Upper lobe of right lung (tissue), 1 donor: ENCODE measurements around the gene AXL. TPM values are rescaled to one million over a fixed set of nuclear protein-coding genes. Genes with fewer than 3 reads are reported as not detected.

ENCODE experiments used
- ATAC-seq: fragments of 200-7000 bp; cut with Tn5 transposase; one replicate; pipeline ENCODE4 v1.9.1; 2020; ENCODE audit warnings: mild to moderate bottlenecking, moderate library complexity
- DNase-seq: peaks from one replicate; pipeline ENCODE4 v3.0.0-alpha.2; 2020
- H3K27ac ChIP-seq: fragments of 200-600 bp; one replicate; pipeline ENCODE4 v1.8.0; 2022
- H3K27me3 ChIP-seq: fragments of 200-600 bp; one replicate; pipeline ENCODE4 v1.8.0; 2022; ENCODE audit warnings: mild to moderate bottlenecking
- H3K36me3 ChIP-seq: fragments of 200-600 bp; one replicate; pipeline ENCODE4 v1.8.0; 2022
- H3K4me1 ChIP-seq: fragments of 200-600 bp; one replicate; pipeline ENCODE4 v1.8.0; 2022
- H3K4me3 ChIP-seq: fragments of 200-600 bp; one replicate; pipeline ENCODE4 v1.8.0; 2022; ENCODE audit warnings: mild to moderate bottlenecking
- H3K9me3 ChIP-seq: fragments of 200-600 bp; one replicate; pipeline ENCODE4 v1.8.0; 2022
- intact Hi-C: fragments of 100-400 bp; cut with DNase I; formaldehyde crosslinking; loops from one replicate; pipeline ENCODE4 v1.11.0; 2022
- total RNA-seq: library from RNA; stranded (reverse); fragmentation: NEBNext Ultra II Directional; extraction: Animal tissue kit (Norgen Biotek cat#: 25700); gene quantifications from one replicate; pipeline ENCODE4 v1.2.1, GENCODE V29; 2021
- TF ChIP-seq, protein P1 (sequence below): fragments of 200-600 bp; IDR thresholded peaks from one replicate; pipeline ENCODE4 v1.8.0; 2022; ENCODE audit warnings: antibody characterized with exemption
- donor health status: DM: no; HTN: yes; CAD: no; lungs with severe emphysema.

Gene AXL
- total RNA-seq, 1 donor from 2014 or later, result 59.1 TPM

GRCh38 chr19:41310033-41310831 is 91.2 kb downstream of the AXL start, which contains the start of gene CCDC97:
Gene CCDC97 (plus strand): TSS chr19:41310172. CDS start chr19:41310311, 139 bp downstream.
- Histone ChIP-seq H3K9me3 (no peaks in the 10 kb centered on the region), H3K4me1 (peaks cover 37% of the 10 kb centered on the region), H3K36me3 (peaks cover 56% of the 10 kb centered on the region), H3K27ac (peak within 1 kb of the TSS; percentile 96), H3K4me3 (peak within 1 kb of the TSS; percentile 66), H3K27me3 (no peaks in the 10 kb centered on the region)
- peak; percentile 85 for ATAC-seq
- peak; percentile 95 for DNase-seq
- intact Hi-C loops, result no loop called here
- TF ChIP-seq, protein P1, sequence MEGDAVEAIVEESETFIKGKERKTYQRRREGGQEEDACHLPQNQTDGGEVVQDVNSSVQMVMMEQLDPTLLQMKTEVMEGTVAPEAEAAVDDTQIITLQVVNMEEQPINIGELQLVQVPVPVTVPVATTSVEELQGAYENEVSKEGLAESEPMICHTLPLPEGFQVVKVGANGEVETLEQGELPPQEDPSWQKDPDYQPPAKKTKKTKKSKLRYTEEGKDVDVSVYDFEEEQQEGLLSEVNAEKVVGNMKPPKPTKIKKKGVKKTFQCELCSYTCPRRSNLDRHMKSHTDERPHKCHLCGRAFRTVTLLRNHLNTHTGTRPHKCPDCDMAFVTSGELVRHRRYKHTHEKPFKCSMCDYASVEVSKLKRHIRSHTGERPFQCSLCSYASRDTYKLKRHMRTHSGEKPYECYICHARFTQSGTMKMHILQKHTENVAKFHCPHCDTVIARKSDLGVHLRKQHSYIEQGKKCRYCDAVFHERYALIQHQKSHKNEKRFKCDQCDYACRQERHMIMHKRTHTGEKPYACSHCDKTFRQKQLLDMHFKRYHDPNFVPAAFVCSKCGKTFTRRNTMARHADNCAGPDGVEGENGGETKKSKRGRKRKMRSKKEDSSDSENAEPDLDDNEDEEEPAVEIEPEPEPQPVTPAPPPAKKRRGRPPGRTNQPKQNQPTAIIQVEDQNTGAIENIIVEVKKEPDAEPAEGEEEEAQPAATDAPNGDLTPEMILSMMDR, result no peak

DNA sequence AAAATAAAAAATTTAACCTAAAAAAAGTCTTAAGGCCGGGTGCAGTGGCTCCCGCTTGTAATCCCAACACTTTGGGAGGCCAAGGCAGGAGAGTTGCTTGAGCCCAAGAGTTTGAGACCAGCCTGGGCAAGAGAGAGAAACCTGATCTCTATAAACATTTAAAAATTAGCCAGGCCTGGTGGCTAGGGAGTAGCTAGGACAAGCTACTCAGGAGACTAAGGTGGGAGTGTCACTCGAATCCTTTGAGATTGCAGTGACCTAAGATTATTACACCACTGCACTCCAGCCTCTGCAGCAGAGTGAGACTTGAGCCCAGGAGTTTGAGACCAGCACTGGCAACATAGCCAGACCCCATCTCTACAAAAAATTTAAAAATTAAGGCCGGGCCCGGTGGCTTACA is 92.0 kb downstream of the AXL start:
- H3K4me3 ChIP-seq, result peak overlapping the region; percentile 66
- peak overlapping the region; percentile 96 for H3K27ac ChIP-seq
- peaks cover 56% of the 10 kb centered on the region for H3K36me3 ChIP-seq
- TF ChIP-seq, protein P1, result no peak
- H3K27me3 ChIP-seq, result no peaks in the 10 kb centered on the region
- no peaks in the 10 kb centered on the region for H3K9me3 ChIP-seq
- intact Hi-C loops, result no loop called here
- peaks cover 37% of the 10 kb centered on the region for H3K4me1 ChIP-seq
- DNase-seq (no peak), ATAC-seq (no peak)

Other genes starting within 250 kb of the AXL start
- 1.9 TPM for gene CYP2B6, start 227.9 kb upstream of the AXL start, total RNA-seq
- gene CYP2A13, start 130.8 kb upstream of the AXL start, total RNA-seq, result not detected
- gene CYP2F1, start 104.8 kb upstream of the AXL start, total RNA-seq, result not detected
- gene CYP2S1, start 26.0 kb upstream of the AXL start, total RNA-seq, result 11.1 TPM
- gene HNRNPUL1, start 45.1 kb downstream of the AXL start, total RNA-seq, result 171 TPM
- 31.9 TPM for gene CCDC97, start 90.9 kb downstream of the AXL start, total RNA-seq
- gene TGFB1, start 134.7 kb downstream of the AXL start, total RNA-seq, result 99.0 TPM
- 5.5 TPM for gene B9D2, start 144.9 kb downstream of the AXL start, total RNA-seq
- 19.5 TPM for gene TMEM91, start 157.3 kb downstream of the AXL start, total RNA-seq
- gene EXOSC5, start 178.1 kb downstream of the AXL start, total RNA-seq, result 12.4 TPM
- 15.0 TPM for gene BCKDHA, start 178.6 kb downstream of the AXL start, total RNA-seq
- gene B3GNT8, start 208.2 kb downstream of the AXL start, total RNA-seq, result 31.3 TPM
- gene DMAC2, start 220.7 kb downstream of the AXL start, total RNA-seq, result 54.9 TPM
- not detected for gene ERICH4, start 223.9 kb downstream of the AXL start, total RNA-seq